Peyer's patch (tissue), 4 donors: ENCODE measurements around the gene PGAM2. TPM values are rescaled to one million over a fixed set of nuclear protein-coding genes. Genes with fewer than 3 reads are reported as not detected.

ENCODE experiments used
- DNase-seq, 3 donors: peaks; one replicate each; pipeline ENCODE4 v3.0.0-alpha.2; 2017 to 2019
- H3K27ac ChIP-seq, 4 donors: fragments of 200-600 bp; sonication (generic); one replicate each; pipeline ENCODE4 v1.5.1; 2016 to 2019
- H3K27me3 ChIP-seq, 2 donors: fragments of 200-600 bp; sonication (generic); one replicate each; pipeline ENCODE4 v1.5.1; 2019
- H3K36me3 ChIP-seq, 3 donors: fragments of 200-600 bp; sonication (generic); one replicate each; pipeline ENCODE4 v1.5.1; 2016 to 2019
- H3K4me1 ChIP-seq, 4 donors: fragments of 200-600 bp; sonication (generic); one replicate each; pipeline ENCODE4 v1.5.1; 2016 to 2019
- H3K4me3 ChIP-seq, 4 donors: fragments of 200-600 bp; sonication (generic); 1 replicate in 3 of 4; 2 replicates in 1 of 4; pipeline ENCODE4 v1.5.1; 2016 to 2019; ENCODE audit warnings: mild to moderate bottlenecking in 1 of 4
- H3K9me3 ChIP-seq, 4 donors: fragments of 200-600 bp; sonication (generic); one replicate each; pipeline ENCODE4 v1.5.1; 2016 to 2019; ENCODE audit warnings: mild to moderate bottlenecking in 1 of 4
- CTCF ChIP-seq, 6 experiments: fragments of 450-650 bp in 4 of 6; fragments of 200-600 bp in 2 of 6; sonication (generic) in 1 of 6; IDR thresholded peaks; one replicate each; pipeline ENCODE4 v1.5.1; 2017 to 2019; ENCODE audit warnings: antibody characterized with exemption in 6 of 6, mild to moderate bottlenecking in 3 of 6, moderate library complexity in 1 of 6
- POLR2A ChIP-seq, 2 donors: fragments of 450-650 bp; IDR thresholded peaks; one replicate each; pipeline ENCODE4 v1.5.1; 2017; ENCODE audit warnings: antibody characterized with exemption in 2 of 2, mild to moderate bottlenecking in 2 of 2, moderate library complexity in 2 of 2
- total RNA-seq, 4 donors: library from RNA; depleted of rRNA; stranded (reverse); fragments of >200 nt; gene quantifications; one replicate each; pipeline ENCODE4 v1.1.0, GENCODE V29; 2016

Gene PGAM2
- total RNA-seq, 4 donors from 2014 or later, result 1.2 to 4.1 TPM; not detected in 2

DNA sequence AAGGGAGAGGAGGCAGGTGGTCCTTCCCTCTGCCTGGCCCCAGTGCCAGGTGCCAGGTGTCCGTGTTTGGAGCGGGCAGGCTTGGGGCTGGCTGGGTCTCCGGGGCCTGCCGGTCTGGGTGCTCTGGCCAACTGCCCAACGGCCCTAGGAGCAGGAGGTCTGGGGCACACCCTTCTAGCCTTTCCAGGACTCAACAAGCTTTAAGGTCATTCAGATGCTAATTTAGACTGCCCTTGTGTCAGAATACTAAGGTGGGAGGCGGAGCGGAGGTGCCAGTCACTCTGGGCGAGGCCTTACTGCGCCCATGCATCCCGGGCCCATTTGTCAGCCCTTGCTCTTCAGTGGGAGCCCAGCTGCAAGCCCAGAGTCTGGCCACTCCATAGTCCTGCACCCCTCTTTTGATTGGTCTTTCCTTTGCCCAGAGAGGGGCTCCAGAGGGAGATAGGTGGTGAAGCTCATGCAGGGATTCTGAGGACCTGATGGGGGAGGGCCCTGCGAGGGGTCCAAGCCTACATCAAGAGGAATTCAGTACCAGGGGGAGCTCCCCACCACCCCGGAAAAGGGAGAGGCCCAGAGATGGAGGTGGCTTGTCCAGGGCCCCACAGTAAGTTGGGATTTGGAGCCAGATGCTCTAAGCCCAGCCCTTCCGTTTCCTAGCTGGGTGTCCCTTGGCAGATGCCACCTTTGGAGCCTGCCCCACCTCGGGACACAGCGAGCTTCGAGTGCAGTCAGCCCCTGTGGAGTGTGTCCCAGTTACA lies 1.3 kb downstream of the PGAM2 start:
- peaks cover 0 to 33% (median 0%) of the 10 kb centered on the region in 3 donors for H3K36me3 ChIP-seq
- peak in 2 of 3 donors; percentile 46 to 47 for DNase-seq
- TF ChIP-seq CTCF (IDR thresholded peaks at IDR 0.05), result no peak
- no peak for TF ChIP-seq POLR2A (IDR thresholded peaks at IDR 0.05)

DNA sequence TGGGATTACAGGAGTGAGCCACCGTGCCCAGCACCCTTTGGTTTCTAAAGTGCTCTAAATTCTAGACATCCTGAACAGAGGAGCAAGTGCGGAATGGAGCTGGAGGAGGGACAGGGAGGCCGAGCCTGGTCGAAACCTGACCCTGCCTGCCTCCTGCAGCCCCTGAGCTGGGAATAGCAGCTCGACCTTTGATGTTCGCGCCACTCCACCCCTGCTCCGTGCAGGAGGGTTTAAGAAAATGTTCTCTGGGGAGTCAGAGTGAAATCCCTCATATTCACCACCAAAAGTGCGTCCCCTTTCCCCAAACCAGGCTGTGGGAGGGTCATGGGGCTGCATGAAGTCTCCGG lies 1.8 kb downstream of the PGAM2 start:
- H3K4me3 ChIP-seq, result no peak overlapping the region
- H3K27me3 ChIP-seq, result no peaks in the 10 kb centered on the region
- no peak overlapping the region for H3K27ac ChIP-seq
- peaks cover 0 to 38% (median 20%) of the 10 kb centered on the region in 4 donors for H3K4me1 ChIP-seq
- no peak for TF ChIP-seq POLR2A (IDR thresholded peaks at IDR 0.05)
- TF ChIP-seq CTCF (IDR thresholded peaks at IDR 0.05), result no peak
- peaks cover 0 to 39% (median 0%) of the 10 kb centered on the region in 3 donors for H3K36me3 ChIP-seq
- no peaks in the 10 kb centered on the region for H3K9me3 ChIP-seq
- no peak for DNase-seq

More for the DNA sequence above, 1.3 kb downstream of the PGAM2 start:
- Histone ChIP-seq H3K9me3 (no peaks in the 10 kb centered on the region), H3K4me1 (peaks cover 0 to 36% (median 20%) of the 10 kb centered on the region in 4 donors), H3K27ac (no peak overlapping the region), H3K27me3 (no peaks in the 10 kb centered on the region), H3K4me3 (no peak overlapping the region)

DNA sequence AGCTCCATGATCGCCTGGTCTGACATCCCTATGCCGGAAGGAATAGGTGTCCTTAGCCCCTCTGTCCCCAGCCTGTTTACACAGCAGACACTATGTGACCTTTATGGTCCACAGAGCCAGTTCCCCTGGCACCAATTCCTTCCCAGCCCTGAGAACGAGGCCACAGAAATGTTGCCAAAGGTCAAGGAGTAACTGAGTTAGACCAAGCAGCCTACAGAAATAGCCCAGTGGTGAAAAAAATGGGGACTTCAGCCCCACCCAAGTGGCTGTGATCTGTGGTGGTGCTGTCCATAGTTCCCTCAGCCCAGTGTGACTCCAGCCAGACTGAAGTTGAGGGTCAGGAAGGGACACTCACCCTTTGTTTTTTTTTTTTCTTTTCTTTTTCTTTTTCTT lies 2.5 kb downstream of the PGAM2 start:
- Histone ChIP-seq H3K9me3 (no peaks in the 10 kb centered on the region), H3K4me3 (no peak overlapping the region), H3K27ac (no peak overlapping the region), H3K27me3 (no peaks in the 10 kb centered on the region), H3K4me1 (peaks cover 0 to 42% (median 20%) of the 10 kb centered on the region in 4 donors), H3K36me3 (peaks cover 0 to 45% (median 0%) of the 10 kb centered on the region in 3 donors)
- TF ChIP-seq CTCF (IDR thresholded peaks at IDR 0.05) (no peak), POLR2A (IDR thresholded peaks at IDR 0.05) (no peak)
- DNase-seq, result peak in 1 of 3 donors; percentile 41

GRCh38 chr7:44062180-44062902 lies 3.0 kb downstream of the PGAM2 start:
- Histone ChIP-seq H3K4me1 (peaks cover 0 to 42% (median 20%) of the 10 kb centered on the region in 4 donors), H3K27ac (no peak overlapping the region), H3K9me3 (no peaks in the 10 kb centered on the region), H3K4me3 (no peak overlapping the region), H3K36me3 (peaks cover 0 to 51% (median 0%) of the 10 kb centered on the region in 3 donors), H3K27me3 (no peaks in the 10 kb centered on the region)
- DNase-seq, result peak in 2 of 3 donors; percentile 45 to 46
- TF ChIP-seq POLR2A (IDR thresholded peaks at IDR 0.05) (no peak), CTCF (IDR thresholded peaks at IDR 0.05) (no peak)

DNA sequence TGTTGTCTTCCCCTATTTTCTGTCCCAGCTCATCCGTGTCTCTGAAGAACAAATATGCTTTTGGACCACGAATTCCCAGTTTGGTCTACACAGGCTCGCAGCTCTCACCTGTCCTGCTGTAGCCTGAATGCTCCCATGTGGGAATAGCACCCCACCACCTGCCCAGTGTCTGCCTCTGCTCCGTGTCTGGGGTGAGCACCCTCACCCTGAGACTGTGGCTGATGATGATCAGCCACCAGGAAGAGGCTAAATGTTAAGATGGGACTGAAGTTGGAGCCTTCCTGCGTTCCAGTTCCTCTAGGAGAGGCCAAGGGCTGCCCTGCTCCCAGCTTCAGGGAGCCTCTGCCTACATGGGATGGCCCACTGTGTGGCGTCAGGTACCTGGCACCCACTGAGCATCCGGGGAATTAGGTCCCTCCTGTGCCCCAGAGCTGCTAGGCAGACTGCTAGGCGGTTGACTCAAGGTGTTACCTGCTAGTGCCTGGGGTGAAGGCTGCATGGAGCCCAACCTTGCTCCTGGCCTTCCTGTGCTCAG lies 3.7 kb downstream of the PGAM2 start:
- Histone ChIP-seq H3K27me3 (no peaks in the 10 kb centered on the region), H3K9me3 (no peaks in the 10 kb centered on the region), H3K36me3 (peaks cover 0 to 57% (median 0%) of the 10 kb centered on the region in 3 donors), H3K4me1 (peaks cover 0 to 41% (median 20%) of the 10 kb centered on the region in 4 donors), H3K4me3 (no peak overlapping the region), H3K27ac (no peak overlapping the region)
- DNase-seq, result peak in 2 of 3 donors; percentile 21 to 44
- TF ChIP-seq POLR2A (IDR thresholded peaks at IDR 0.05) (no peak), CTCF (IDR thresholded peaks at IDR 0.05) (no peak)
